Body of pancreas (tissue), 4 donors: ENCODE results near the gene PSMD12. TPM values are rescaled to one million over a fixed set of nuclear protein-coding genes. Genes with fewer than 3 reads are reported as not detected.

Source experiments
- ATAC-seq: fragments of 150-250 bp; one replicate; pipeline ENCODE4 v1.9.1; 2016
- DNase-seq, 4 donors: peaks; one replicate each; pipeline ENCODE4 v3.0.0-alpha.2; 2019
- H3K27ac ChIP-seq, 4 donors: fragments of 200-600 bp; sonication (generic); 1 replicate in 3 of 4; 2 replicates in 1 of 4; pipeline versions ENCODE4 v1.5.1 to v1.6.1; 2016 to 2019; ENCODE audit warnings: mild to moderate bottlenecking in 1 of 4, mixed read lengths in 1 of 4, moderate library complexity in 1 of 4
- H3K27me3 ChIP-seq, 2 donors: fragments of 200-600 bp; sonication (generic); one replicate each; pipeline ENCODE4 v1.6.0; 2016; ENCODE audit warnings: mild to moderate bottlenecking in 1 of 2
- H3K36me3 ChIP-seq, 2 donors: fragments of 200-600 bp; sonication (generic); replicated peaks in 1 of 2; 2 replicates each; pipeline ENCODE4 v1.5.1; 2016; ENCODE audit warnings: low read depth in 2 of 2; ENCODE audit not compliant: insufficient read depth in 1 of 2
- H3K4me1 ChIP-seq: fragments of 200-600 bp; sonication (generic); one replicate; pipeline ENCODE4 v1.6.0; 2016
- H3K4me3 ChIP-seq, 2 donors: fragments of 200-600 bp; sonication (generic); 1 replicate in 1 of 2; 2 replicates in 1 of 2; pipeline ENCODE4 v1.5.1; 2016 to 2019
- H3K9me3 ChIP-seq, 3 donors: fragments of 200-600 bp; sonication (generic); 1 replicate in 2 of 3; 2 replicates in 1 of 3; pipeline ENCODE4 v1.5.1; 2016
- CTCF ChIP-seq, 7 experiments: fragments of 450-650 bp in 4 of 7; fragments of 200-600 bp in 3 of 7; sonication (generic) in 3 of 7; IDR thresholded peaks; one replicate each; pipeline ENCODE4 v1.5.1; 2016 to 2019; ENCODE audit warnings: antibody characterized with exemption in 7 of 7
- POLR2A ChIP-seq, 3 donors: fragments of 450-650 bp; IDR thresholded peaks; one replicate each; pipeline ENCODE4 v1.6.1; 2016; ENCODE audit warnings: antibody characterized with exemption in 3 of 3, mild to moderate bottlenecking in 2 of 3
- WGBS, 2 donors: methylation state at CpG; one replicate each; pipeline ENCODE4 v1.1.5; 2017; 5-methylcytosine and 5-hydroxymethylcytosine counted together
- intact Hi-C: fragments of 100-400 bp; cut with DNase I; formaldehyde crosslinking; loops from one replicate; pipeline ENCODE4 v1.15.1; 2023
- total RNA-seq, 2 donors: library from RNA; depleted of rRNA; stranded (reverse); fragments of >200 nt; gene quantifications; one replicate each; pipeline ENCODE4 v1.1.0, GENCODE V29; 2016

PSMD12 gene
- total RNA-seq, 2 donors from 2014 or later = 12.2 to 14.0 TPM

- H3K4me3 ChIP-seq = no peak overlapping the region
- DNase-seq = no peak
- peaks cover 17% of the 10 kb centered on the region for H3K4me1 ChIP-seq
- no peak for TF ChIP-seq POLR2A (IDR thresholded peaks at IDR 0.05)
- TF ChIP-seq CTCF (IDR thresholded peaks at IDR 0.05) = no peak
- no peak for ATAC-seq
- no peaks in the 10 kb centered on the region for H3K9me3 ChIP-seq
- H3K27me3 ChIP-seq = no peaks in the 10 kb centered on the region
- intact Hi-C loops = loop anchor here (10.0 kb wide), 1 partner anchor 325 kb away; no protein-coding TSS in a partner anchor
- H3K27ac ChIP-seq = no peak overlapping the region
- no peaks in the 10 kb centered on the region for H3K36me3 ChIP-seq
Measured at GRCh38 chr17:67369676-67370075, 3.3 kb upstream of the PSMD12 start.

- no peaks in the 10 kb centered on the region for H3K36me3 ChIP-seq
- H3K9me3 ChIP-seq = no peaks in the 10 kb centered on the region
- 0% methylated on average over 11 of the region's 11 CpGs for WGBS, 2 donors
- TF ChIP-seq POLR2A (IDR thresholded peaks at IDR 0.05) (no peak), CTCF (IDR thresholded peaks at IDR 0.05) (peak in 1 of 7 experiments; percentile 4)
- H3K27ac ChIP-seq = peak overlapping the region; percentile 78 to 96 (median 92)
- peak overlapping the region; percentile 68 to 73 for H3K4me3 ChIP-seq
- ATAC-seq (peak; percentile 8), DNase-seq (peak in 1 of 4 donors; percentile 43)
- no peaks in the 10 kb centered on the region for H3K27me3 ChIP-seq
- intact Hi-C loops = no loop called here
- peaks cover 50% of the 10 kb centered on the region for H3K4me1 ChIP-seq
Measured at GRCh38 chr17:67365738-67366192, 612 bp downstream of the PSMD12 start.

- DNase-seq (no peak), ATAC-seq (no peak)
- 21 to 24% methylated on average over 22 to 26 of the region's 26 CpGs for WGBS, 2 donors
- Histone ChIP-seq H3K4me3 (peak overlapping the region; percentile 68 to 73), H3K36me3 (no peaks in the 10 kb centered on the region), H3K27me3 (no peaks in the 10 kb centered on the region), H3K4me1 (peaks cover 56% of the 10 kb centered on the region), H3K9me3 (no peaks in the 10 kb centered on the region), H3K27ac (peak overlapping the region; percentile 78 to 96 (median 92))
- intact Hi-C loops = no loop called here
- TF ChIP-seq CTCF (IDR thresholded peaks at IDR 0.05) (no peak), POLR2A (IDR thresholded peaks at IDR 0.05) (no peak)
Measured at GRCh38 chr17:67364847-67365737, 1.3 kb downstream of the PSMD12 start.

- intact Hi-C loops = no loop called here
- Histone ChIP-seq H3K4me3 (no peak overlapping the region), H3K27me3 (no peaks in the 10 kb centered on the region), H3K9me3 (no peaks in the 10 kb centered on the region), H3K4me1 (peaks cover 76% of the 10 kb centered on the region), H3K27ac (no peak overlapping the region), H3K36me3 (no peaks in the 10 kb centered on the region)
- TF ChIP-seq CTCF (IDR thresholded peaks at IDR 0.05) = no peak
- no peak for TF ChIP-seq POLR2A (IDR thresholded peaks at IDR 0.05)
- no peak for ATAC-seq
- 90 to 92% methylated on average over 9 of the region's 9 CpGs for WGBS, 2 donors
- no peak for DNase-seq
Measured at GRCh38 chr17:67362173-67362572, 4.2 kb downstream of the PSMD12 start.
